ENCODE measurements around the gene ZNF622.
"Not testable (repeated sequence)": the region's sequence is repeated elsewhere in the genome, so short reads cannot be mapped to it uniquely, and the experiment has no call there.

The ZNF622 gene

DNA sequence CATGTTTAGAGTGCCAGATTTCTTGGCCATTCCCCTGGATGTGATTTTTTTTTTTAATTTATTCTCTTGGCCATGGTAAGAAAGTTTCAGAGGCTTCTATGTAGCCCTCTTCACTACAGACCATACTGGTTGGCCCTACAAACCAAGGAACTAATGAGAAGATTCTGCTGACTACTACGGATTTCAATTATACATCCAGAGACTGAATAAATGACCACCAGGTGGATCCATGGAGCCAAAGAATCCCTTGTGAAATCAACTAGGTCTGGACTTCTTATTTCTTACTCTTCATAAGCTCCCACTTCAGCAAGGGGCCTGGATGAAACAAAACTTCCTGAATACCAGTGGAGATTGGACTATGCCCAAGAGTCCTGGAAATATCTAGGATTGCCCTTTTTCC lies 27.6 kb downstream of the ZNF622 start:
- Histone ChIP-seq H3K27ac (ENCODE audit: extremely low read depth, low read depth, low read length) (no peak overlapping the region), H3K4me1 (ENCODE audit: control insufficient read depth, insufficient read depth, low read length) (no peaks in the 10 kb centered on the region), H3K36me3 (ENCODE audit: control insufficient read depth in 2 of 2, insufficient read depth in 1 of 2, low read length in 2 of 2) (no peaks in the 10 kb centered on the region), H3K4me3 (ENCODE audit: low read depth, low read length) (no peak overlapping the region), H3K9me3 (ENCODE audit: control insufficient read depth, insufficient read depth, low read depth, low read length) (no peaks in the 10 kb centered on the region)
- ChIA-PET CTCF (interaction anchor here (0.5 to 1.2 kb wide), 4 partner anchors 18 to 984 kb away, joined by 3 to 7 read pairs (median 4); no protein-coding TSS in a partner anchor), POLR2A (no interaction called here)
- TF ChIP-seq, protein P1, sequence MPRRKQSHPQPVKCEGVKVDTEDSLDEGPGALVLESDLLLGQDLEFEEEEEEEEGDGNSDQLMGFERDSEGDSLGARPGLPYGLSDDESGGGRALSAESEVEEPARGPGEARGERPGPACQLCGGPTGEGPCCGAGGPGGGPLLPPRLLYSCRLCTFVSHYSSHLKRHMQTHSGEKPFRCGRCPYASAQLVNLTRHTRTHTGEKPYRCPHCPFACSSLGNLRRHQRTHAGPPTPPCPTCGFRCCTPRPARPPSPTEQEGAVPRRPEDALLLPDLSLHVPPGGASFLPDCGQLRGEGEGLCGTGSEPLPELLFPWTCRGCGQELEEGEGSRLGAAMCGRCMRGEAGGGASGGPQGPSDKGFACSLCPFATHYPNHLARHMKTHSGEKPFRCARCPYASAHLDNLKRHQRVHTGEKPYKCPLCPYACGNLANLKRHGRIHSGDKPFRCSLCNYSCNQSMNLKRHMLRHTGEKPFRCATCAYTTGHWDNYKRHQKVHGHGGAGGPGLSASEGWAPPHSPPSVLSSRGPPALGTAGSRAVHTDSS (tag by site-specific recombination; IDR thresholded peaks at IDR 0.05) = no peak
- TF ChIP-seq ZNF654 (tag by site-specific recombination; IDR thresholded peaks at IDR 0.05; ENCODE audit: low read depth) (0 out of 2 replicates have a peak, but pooled peaks have one; percentile 7), GLI2 (tag by site-specific recombination; IDR thresholded peaks at IDR 0.05; ENCODE audit: borderline replicate concordance, low read depth) (no peak)

DNA sequence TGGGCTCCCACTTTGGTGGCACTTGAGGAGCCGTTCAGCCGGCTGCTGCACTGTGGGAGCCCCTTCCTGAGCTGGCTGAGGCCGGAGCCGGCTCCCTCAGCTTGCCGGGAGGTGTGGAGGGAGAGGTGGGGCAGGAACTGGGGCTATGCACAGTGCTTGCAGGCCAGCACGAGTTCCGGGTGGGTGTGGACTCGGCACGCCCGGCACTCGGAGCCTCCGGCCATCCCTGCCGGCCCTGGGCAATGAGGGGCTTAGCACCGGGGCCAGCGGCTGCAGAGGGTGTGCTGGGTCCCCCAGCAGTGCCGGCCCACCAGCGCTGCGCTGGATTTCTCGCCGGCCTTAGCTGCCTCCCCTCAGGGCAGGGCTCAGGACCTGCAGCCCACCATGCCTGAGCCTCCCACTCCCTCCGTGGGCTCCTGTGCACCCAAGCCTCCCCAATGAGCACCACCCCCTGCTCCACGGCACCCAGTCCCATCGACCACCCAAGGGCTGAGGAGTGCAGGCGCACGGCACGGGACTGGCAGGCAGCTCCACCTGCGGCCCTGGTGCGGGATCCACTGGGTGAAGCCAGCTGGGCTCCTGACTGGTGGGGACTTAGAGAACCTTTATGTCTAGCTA lies 29.4 kb downstream of the ZNF622 start:
- H3K27ac ChIP-seq (ENCODE audit: extremely low read depth, low read depth, low read length); H3K4me3 ChIP-seq (ENCODE audit: low read depth, low read length); H3K4me1 ChIP-seq (ENCODE audit: control insufficient read depth, insufficient read depth, low read length); H3K9me3 ChIP-seq (ENCODE audit: control insufficient read depth, insufficient read depth, low read depth, low read length); CTCF ChIA-PET; POLR2A ChIA-PET; H3K36me3 ChIP-seq (ENCODE audit: control insufficient read depth in 2 of 2, insufficient read depth in 1 of 2, low read length in 2 of 2): not testable (repeated sequence)

DNA sequence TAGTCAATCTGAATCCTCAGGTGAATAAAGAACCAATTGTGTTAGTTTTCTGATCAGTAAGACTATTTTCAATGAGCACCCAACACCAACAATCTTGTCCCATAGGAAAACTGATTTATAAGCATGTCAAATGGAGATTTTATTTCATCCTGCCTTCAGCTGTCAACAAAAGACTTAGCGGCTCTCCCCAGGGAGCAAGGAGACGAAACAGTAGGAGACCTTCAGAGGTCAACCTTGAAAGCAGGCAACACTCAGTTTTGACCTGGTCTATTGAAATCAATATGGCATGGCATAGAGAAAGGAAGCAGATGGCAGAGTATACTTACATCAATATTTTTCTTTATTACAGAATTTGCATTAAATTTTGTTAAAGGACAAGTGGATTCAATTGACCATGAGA lies 34.1 kb downstream of the ZNF622 start:
- CTCF ChIA-PET = interaction anchor here (1.7 kb wide), 1 partner anchor 24 kb away, joined by 7 read pairs; no protein-coding TSS in a partner anchor
- H3K27ac ChIP-seq (ENCODE audit: extremely low read depth, low read depth, low read length) = no peak overlapping the region
- TF ChIP-seq ZNF394 (tag by site-specific recombination; IDR thresholded peaks at IDR 0.05; ENCODE audit: borderline replicate concordance) = no peak
- no peak for TF ChIP-seq SP2 (tag by site-specific recombination; IDR thresholded peaks at IDR 0.05)
- TF ChIP-seq ZIC2 (tag by site-specific recombination; IDR thresholded peaks at IDR 0.05) = 0 out of 2 replicates have a peak, but pooled peaks have one; percentile 9
- no peak for TF ChIP-seq ZNF404 (tag by site-specific recombination; IDR thresholded peaks at IDR 0.05)
- TF ChIP-seq ZNF202 (tag by site-specific recombination; IDR thresholded peaks at IDR 0.05; ENCODE audit: borderline replicate concordance) = no peak
- TF ChIP-seq GLI2 (tag by site-specific recombination; IDR thresholded peaks at IDR 0.05; ENCODE audit: borderline replicate concordance, low read depth) = no peak
- no peak for TF ChIP-seq ZNF157 (tag by site-specific recombination; IDR thresholded peaks at IDR 0.05)
- TF ChIP-seq, protein P2, sequence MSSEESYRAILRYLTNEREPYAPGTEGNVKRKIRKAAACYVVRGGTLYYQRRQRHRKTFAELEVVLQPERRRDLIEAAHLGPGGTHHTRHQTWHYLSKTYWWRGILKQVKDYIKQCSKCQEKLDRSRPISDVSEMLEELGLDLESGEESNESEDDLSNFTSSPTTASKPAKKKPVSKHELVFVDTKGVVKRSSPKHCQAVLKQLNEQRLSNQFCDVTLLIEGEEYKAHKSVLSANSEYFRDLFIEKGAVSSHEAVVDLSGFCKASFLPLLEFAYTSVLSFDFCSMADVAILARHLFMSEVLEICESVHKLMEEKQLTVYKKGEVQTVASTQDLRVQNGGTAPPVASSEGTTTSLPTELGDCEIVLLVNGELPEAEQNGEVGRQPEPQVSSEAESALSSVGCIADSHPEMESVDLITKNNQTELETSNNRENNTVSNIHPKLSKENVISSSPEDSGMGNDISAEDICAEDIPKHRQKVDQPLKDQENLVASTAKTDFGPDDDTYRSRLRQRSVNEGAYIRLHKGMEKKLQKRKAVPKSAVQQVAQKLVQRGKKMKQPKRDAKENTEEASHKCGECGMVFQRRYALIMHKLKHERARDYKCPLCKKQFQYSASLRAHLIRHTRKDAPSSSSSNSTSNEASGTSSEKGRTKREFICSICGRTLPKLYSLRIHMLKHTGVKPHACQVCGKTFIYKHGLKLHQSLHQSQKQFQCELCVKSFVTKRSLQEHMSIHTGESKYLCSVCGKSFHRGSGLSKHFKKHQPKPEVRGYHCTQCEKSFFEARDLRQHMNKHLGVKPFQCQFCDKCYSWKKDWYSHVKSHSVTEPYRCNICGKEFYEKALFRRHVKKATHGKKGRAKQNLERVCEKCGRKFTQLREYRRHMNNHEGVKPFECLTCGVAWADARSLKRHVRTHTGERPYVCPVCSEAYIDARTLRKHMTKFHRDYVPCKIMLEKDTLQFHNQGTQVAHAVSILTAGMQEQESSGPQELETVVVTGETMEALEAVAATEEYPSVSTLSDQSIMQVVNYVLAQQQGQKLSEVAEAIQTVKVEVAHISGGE (tag by site-specific recombination; conservative IDR thresholded peaks at IDR 0.05; ENCODE audit: low read depth) = no peak
- POLR2A ChIA-PET = no interaction called here
- no peaks in the 10 kb centered on the region for H3K9me3 ChIP-seq (ENCODE audit: control insufficient read depth, insufficient read depth, low read depth, low read length)
- H3K36me3 ChIP-seq (ENCODE audit: control insufficient read depth in 2 of 2, insufficient read depth in 1 of 2, low read length in 2 of 2) = no peaks in the 10 kb centered on the region
- H3K4me1 ChIP-seq (ENCODE audit: control insufficient read depth, insufficient read depth, low read length) = no peaks in the 10 kb centered on the region
- H3K4me3 ChIP-seq (ENCODE audit: low read depth, low read length) = no peak overlapping the region

DNA sequence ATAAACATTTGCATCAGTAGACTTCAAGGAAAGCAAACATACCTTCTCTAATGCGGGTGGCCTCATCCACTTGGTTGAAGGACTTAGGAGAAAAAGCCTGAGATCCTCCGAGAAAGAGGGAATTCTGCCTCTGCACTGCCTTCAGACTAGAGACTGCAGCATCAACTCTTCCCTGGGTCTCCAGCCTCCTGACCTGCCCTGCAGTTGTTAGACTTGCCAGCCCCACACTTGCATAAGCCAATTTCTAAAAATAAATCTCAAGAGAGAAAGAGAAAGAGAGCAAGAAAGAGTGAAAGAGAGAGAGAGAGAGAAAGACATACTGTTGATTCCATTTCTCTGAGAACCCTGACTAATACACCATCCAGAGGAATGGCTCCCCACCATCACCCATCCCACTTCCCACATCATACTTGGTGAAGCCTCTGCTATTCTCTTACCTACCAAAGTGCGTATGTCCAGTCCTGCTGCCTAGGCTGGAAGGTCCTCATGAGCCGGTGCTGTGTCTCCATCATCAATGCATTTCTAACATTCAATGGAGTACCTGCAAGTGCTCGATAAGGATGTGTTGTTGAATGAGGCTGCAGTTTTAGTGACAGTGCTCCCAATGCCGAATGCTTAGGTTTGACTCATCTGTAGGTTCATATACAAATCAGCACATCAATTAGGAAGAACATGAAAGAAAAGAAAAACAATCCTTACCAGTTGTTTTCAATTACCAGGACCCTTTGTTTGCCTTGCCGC lies 35.1 kb downstream of the ZNF622 start:
- no peak overlapping the region for H3K4me3 ChIP-seq (ENCODE audit: low read depth, low read length)
- H3K27ac ChIP-seq (ENCODE audit: extremely low read depth, low read depth, low read length) = no peak overlapping the region
- H3K9me3 ChIP-seq (ENCODE audit: control insufficient read depth, insufficient read depth, low read depth, low read length) = no peaks in the 10 kb centered on the region
- H3K36me3 ChIP-seq (ENCODE audit: control insufficient read depth in 2 of 2, insufficient read depth in 1 of 2, low read length in 2 of 2) = no peaks in the 10 kb centered on the region
- no peaks in the 10 kb centered on the region for H3K4me1 ChIP-seq (ENCODE audit: control insufficient read depth, insufficient read depth, low read length)
- ChIA-PET CTCF (no interaction called here), POLR2A (no interaction called here)
- no peak for TF ChIP-seq ZNF837 (tag by site-specific recombination; IDR thresholded peaks at IDR 0.05)
- TF ChIP-seq ZNF10 (tag by site-specific recombination; IDR thresholded peaks at IDR 0.05) = no peak
- TF ChIP-seq, protein P3, sequence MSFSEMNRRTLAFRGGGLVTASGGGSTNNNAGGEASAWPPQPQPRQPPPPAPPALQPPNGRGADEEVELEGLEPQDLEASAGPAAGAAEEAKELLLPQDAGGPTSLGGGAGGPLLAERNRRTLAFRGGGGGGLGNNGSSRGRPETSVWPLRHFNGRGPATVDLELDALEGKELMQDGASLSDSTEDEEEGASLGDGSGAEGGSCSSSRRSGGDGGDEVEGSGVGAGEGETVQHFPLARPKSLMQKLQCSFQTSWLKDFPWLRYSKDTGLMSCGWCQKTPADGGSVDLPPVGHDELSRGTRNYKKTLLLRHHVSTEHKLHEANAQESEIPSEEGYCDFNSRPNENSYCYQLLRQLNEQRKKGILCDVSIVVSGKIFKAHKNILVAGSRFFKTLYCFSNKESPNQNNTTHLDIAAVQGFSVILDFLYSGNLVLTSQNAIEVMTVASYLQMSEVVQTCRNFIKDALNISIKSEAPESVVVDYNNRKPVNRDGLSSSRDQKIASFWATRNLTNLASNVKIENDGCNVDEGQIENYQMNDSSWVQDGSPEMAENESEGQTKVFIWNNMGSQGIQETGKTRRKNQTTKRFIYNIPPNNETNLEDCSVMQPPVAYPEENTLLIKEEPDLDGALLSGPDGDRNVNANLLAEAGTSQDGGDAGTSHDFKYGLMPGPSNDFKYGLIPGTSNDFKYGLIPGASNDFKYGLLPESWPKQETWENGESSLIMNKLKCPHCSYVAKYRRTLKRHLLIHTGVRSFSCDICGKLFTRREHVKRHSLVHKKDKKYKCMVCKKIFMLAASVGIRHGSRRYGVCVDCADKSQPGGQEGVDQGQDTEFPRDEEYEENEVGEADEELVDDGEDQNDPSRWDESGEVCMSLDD (tag by site-specific recombination; IDR thresholded peaks at IDR 0.05) = no peak
- no peak for TF ChIP-seq OSR2 (tag by site-specific recombination; IDR thresholded peaks at IDR 0.05)
- TF ChIP-seq ZNF623 (tag by site-specific recombination; IDR thresholded peaks at IDR 0.05) = no peak
- no peak for TF ChIP-seq ZFHX2 (tag by site-specific recombination; conservative IDR thresholded peaks at IDR 0.05)
- no peak for TF ChIP-seq ZNF76 (tag by site-specific recombination; IDR thresholded peaks at IDR 0.05; ENCODE audit: borderline replicate concordance, low read depth)
- no peak for TF ChIP-seq ZNF416 (tag by site-specific recombination; IDR thresholded peaks at IDR 0.05)
- TF ChIP-seq ZBTB7A (tag by site-specific recombination; IDR thresholded peaks at IDR 0.05; ENCODE audit: low read depth) = no peak

All from HEK293 (cell line).